C4-2B (cell line): ENCODE measurements around the gene TMEM183A.

Experiments used
- CTCF ChIP-seq: fragments of 450-650 bp; conservative IDR thresholded peaks from 2 replicates; pipeline ENCODE4 v1.5.1; 2017; ENCODE audit warnings: mild to moderate bottlenecking
- ZFX ChIP-seq: fragments of 450-650 bp; IDR thresholded peaks from 2 replicates; pipeline ENCODE4 v1.6.1; 2017

- TF ChIP-seq CTCF (no peak), ZFX (no peak)
Observed at GRCh38 chr1:202964791-202965410, 42.3 kb upstream of the TMEM183A start.
